Activated T-helper 9 cell treated with anti-CD3 and anti-CD28 coated beads, Interleukin-2, amount 50 U/mL, for 16 hours (primary cell): ENCODE data around the gene EPN3.

Source experiments
- DNase-seq: peaks from one replicate; pipeline ENCODE4 v3.0.0-alpha.2; 2020; ENCODE audit warnings: low read depth

Gene EPN3

GRCh38 chr17:50590946-50591737 lies 58.6 kb downstream of the EPN3 start:
- DNase-seq = no peak

- DNase-seq = no peak
Measured at GRCh38 chr17:50593321-50593720, 60.8 kb downstream of the EPN3 start.
